Lung (tissue), 12 donors: ENCODE results near the gene NDFIP1. TPM values are rescaled to one million over a fixed set of nuclear protein-coding genes. Genes with fewer than 3 reads are reported as not detected.

Experiments
- ATAC-seq: fragments of 200-7000 bp; cut with Tn5 transposase; one replicate; pipeline ENCODE4 v1.9.1; 2020; ENCODE audit warnings: moderate number of reproducible peaks; ENCODE audit not compliant: insufficient read depth, low FRiP score
- DNase-seq, 3 donors: peaks; one replicate each; pipeline ENCODE4 v3.0.0-alpha.2; 2013 to 2017
- H3K27ac ChIP-seq, 2 donors: one replicate each; pipeline ENCODE4 v1.5.1; 2013; ENCODE audit warnings: mild to moderate bottlenecking in 2 of 2, moderate library complexity in 2 of 2, control low read depth in 1 of 2, inconsistent platforms in 1 of 2, low read depth in 1 of 2, low read length in 1 of 2
- H3K27me3 ChIP-seq, 3 donors: one replicate each; pipeline ENCODE4 v1.5.1; 2013; ENCODE audit warnings: low read length in 2 of 3; ENCODE audit not compliant: control insufficient read depth in 3 of 3, insufficient read depth in 3 of 3
- H3K36me3 ChIP-seq, 4 donors: one replicate each; pipeline ENCODE4 v1.5.1; 2013; ENCODE audit warnings: low read length in 4 of 4, mild to moderate bottlenecking in 1 of 4, moderate library complexity in 1 of 4; ENCODE audit not compliant: control insufficient read depth in 4 of 4, insufficient read depth in 4 of 4
- H3K4me1 ChIP-seq, 5 donors: one replicate each; pipeline ENCODE4 v1.5.1; 2013; ENCODE audit warnings: low read length in 5 of 5, mild to moderate bottlenecking in 2 of 5, moderate library complexity in 1 of 5; ENCODE audit not compliant: control insufficient read depth in 5 of 5, insufficient read depth in 5 of 5
- H3K4me3 ChIP-seq: one replicate; pipeline ENCODE4 v1.5.1; 2013; ENCODE audit warnings: mild to moderate bottlenecking, control low read depth, moderate library complexity
- H3K9ac ChIP-seq, 2 donors: one replicate each; pipeline ENCODE4 v1.5.1; 2013; ENCODE audit warnings: low read length in 2 of 2, control low read depth in 1 of 2; ENCODE audit not compliant: insufficient read depth in 1 of 2
- H3K9me3 ChIP-seq, 4 donors: one replicate each; pipeline ENCODE4 v1.5.1; 2013; ENCODE audit warnings: low read length in 3 of 4, mild to moderate bottlenecking in 1 of 4, moderate library complexity in 1 of 4; ENCODE audit not compliant: control insufficient read depth in 4 of 4, insufficient read depth in 3 of 4
- WGBS, 2 donors: extraction: QIAGEN DNeasy Blood & Tissue Kit; methylation state at CpG; one replicate each; pipeline ENCODE4 v1.1.7; 2013; 5-methylcytosine and 5-hydroxymethylcytosine counted together
- polyA plus RNA-seq, 2 donors: library from polyadenylated mRNA; stranded (reverse); fragments of 200-250 nt; gene quantifications; one replicate each; pipeline ENCODE4 v1.2.1, GENCODE V29; 2013
- total RNA-seq, 2 donors: library from RNA; depleted of rRNA in 1 of 2; stranded (reverse); fragments of >200 nt in 1 of 2; gene quantifications; one replicate each; pipeline ENCODE4 v1.2.1, GENCODE V29; 2014 to 2021
- TF ChIP-seq, protein P1 (sequence below): IDR thresholded peaks from 2 replicates; pipeline ENCODE4 v1.5.1; 2012; ENCODE audit warnings: mild to moderate bottlenecking; ENCODE audit errors: control extremely low read depth, extremely low read depth
- donor health status: control.
- donor health status: control.
- donor health status: Bipolar disorder and iron deficiency.
- donor health status: healthy.
- donor health status: DM: yes; HTN: yes; CAD: no.

Gene NDFIP1
- total and polyA plus RNA-seq, 4 donors = 31.5 to 106 (median 68.4) TPM

DNA sequence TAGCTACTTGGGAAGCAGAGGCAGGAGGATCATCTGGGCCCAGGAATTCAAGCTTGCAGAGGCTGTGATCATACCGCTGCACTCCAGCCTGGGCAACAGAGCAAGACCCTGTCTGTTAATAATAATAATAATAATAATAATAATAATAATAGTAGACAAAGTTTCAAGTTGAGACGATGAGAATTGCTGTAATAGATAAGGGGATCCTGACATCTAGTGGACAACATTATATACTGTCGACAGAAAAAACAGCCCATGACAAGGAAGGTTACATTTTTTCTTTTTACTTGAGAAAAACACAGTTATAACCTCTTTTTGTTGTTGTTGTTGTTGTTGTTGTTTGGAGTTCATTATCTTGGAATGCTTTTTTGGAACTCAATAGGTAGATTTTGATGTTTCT lies 35.3 kb downstream of the NDFIP1 start:
- no peaks in the 10 kb centered on the region for H3K4me1 ChIP-seq
- no peaks in the 10 kb centered on the region for H3K9me3 ChIP-seq
- H3K27me3 ChIP-seq = no peaks in the 10 kb centered on the region
- TF ChIP-seq, protein P1, sequence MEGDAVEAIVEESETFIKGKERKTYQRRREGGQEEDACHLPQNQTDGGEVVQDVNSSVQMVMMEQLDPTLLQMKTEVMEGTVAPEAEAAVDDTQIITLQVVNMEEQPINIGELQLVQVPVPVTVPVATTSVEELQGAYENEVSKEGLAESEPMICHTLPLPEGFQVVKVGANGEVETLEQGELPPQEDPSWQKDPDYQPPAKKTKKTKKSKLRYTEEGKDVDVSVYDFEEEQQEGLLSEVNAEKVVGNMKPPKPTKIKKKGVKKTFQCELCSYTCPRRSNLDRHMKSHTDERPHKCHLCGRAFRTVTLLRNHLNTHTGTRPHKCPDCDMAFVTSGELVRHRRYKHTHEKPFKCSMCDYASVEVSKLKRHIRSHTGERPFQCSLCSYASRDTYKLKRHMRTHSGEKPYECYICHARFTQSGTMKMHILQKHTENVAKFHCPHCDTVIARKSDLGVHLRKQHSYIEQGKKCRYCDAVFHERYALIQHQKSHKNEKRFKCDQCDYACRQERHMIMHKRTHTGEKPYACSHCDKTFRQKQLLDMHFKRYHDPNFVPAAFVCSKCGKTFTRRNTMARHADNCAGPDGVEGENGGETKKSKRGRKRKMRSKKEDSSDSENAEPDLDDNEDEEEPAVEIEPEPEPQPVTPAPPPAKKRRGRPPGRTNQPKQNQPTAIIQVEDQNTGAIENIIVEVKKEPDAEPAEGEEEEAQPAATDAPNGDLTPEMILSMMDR = peak; percentile 2
- peak in 2 of 3 donors; percentile 61 to 67 for DNase-seq
- H3K36me3 ChIP-seq = peaks cover 18 to 52% (median 31%) of the 10 kb centered on the region in 4 donors
- no peak overlapping the region for H3K4me3 ChIP-seq
- H3K27ac ChIP-seq = no peak overlapping the region
- no peak overlapping the region for H3K9ac ChIP-seq
- ATAC-seq = no peak
- WGBS, 2 donors = 44 to 52% methylated on average over 3 of the region's 3 CpGs

DNA sequence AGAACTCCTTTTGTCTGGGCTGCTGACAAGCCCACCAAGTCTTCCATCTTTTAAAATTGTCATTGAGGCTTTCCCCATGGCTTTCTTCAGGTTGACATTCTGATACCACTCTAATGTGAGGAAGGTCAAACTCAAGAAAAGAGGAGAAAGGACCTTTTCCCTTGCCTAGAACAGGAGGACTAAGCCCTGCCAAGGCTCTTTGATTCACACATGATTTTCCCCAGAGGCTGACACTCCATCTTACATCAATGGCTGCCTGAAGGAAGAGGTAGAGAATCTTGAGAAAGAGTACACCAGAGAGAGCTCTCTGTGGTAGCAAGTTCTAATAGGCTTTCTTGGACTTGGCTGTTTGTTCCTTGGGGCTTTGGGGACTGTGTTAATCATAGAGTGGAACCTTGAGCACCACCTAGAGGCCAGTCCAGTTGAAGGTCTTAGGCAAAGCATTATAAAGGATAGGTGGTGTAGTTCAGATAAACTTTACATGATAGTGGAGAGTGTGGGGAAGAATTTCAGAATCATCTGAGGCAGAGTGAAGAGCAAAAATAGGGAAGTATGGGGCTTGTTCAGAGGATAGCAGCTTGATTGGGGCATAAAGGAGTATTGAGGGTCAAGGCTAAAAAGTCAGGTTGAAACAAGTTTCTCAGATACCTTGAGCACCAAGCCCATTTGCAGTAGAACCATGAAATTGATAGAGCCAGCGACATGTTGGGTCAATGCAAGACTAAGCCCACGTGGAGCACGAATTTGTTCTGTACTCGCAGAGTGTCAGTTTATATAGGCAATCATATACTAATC lies 36.7 kb downstream of the NDFIP1 start:
- TF ChIP-seq, protein P1 = peak; percentile 61
- Histone ChIP-seq H3K4me3 (no peak overlapping the region), H3K36me3 (peaks cover 19 to 47% (median 27%) of the 10 kb centered on the region in 4 donors), H3K4me1 (no peaks in the 10 kb centered on the region), H3K9ac (no peak overlapping the region), H3K27ac (no peak overlapping the region), H3K9me3 (no peaks in the 10 kb centered on the region), H3K27me3 (no peaks in the 10 kb centered on the region)
- peak; percentile 62 to 80 (median 78) for DNase-seq
- peak; percentile 87 for ATAC-seq
- WGBS, 2 donors = 86 to 89% methylated on average over 4 of the region's 4 CpGs

DNA sequence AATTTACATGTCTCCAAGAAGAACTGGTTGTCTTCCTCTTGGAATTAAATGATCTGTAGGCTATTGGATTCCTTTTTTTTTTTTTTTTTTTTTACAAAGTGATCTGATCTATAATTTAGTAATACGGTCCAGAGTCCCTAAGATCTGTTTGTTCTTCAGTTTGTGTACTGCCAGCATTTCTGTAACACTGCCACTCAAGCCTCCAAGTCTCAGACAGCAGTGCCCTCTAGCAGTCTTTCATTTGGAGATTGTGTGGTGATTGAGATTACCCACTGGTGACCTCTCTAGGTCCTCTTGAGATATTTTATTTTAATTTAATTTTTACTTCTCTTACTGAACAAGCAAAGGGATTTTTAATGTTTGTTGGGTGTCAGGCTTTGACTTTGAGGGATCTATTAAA lies 40.8 kb downstream of the NDFIP1 start:
- H3K4me3 ChIP-seq = no peak overlapping the region

More for the DNA sequence above, 40.8 kb downstream of the NDFIP1 start:
- H3K9me3 ChIP-seq = no peaks in the 10 kb centered on the region
- TF ChIP-seq, protein P1 = no peak
- H3K27ac ChIP-seq = no peak overlapping the region
- WGBS, 2 donors = 77 to 100% methylated on average over 1 of the region's 1 CpG
- no peak for ATAC-seq
- DNase-seq = no peak
- no peaks in the 10 kb centered on the region for H3K27me3 ChIP-seq
- H3K9ac ChIP-seq = no peak overlapping the region
- peaks cover 0 to 2% (median 0%) of the 10 kb centered on the region in 5 donors for H3K4me1 ChIP-seq
- H3K36me3 ChIP-seq = peaks cover 11 to 41% (median 19%) of the 10 kb centered on the region in 4 donors
